Loucy (cell line): Measurements from ENCODE around the gene NDUFB10.

Experiments
- H2AFZ ChIP-seq: fragments of 200-600 bp; sonication (generic); 2 replicates; pipeline ENCODE4 v1.6.0; 2016; ENCODE audit warnings: antibody characterized with exemption, mild to moderate bottlenecking, low read length, moderate library complexity
- H3F3A ChIP-seq: fragments of 200-600 bp; 2 replicates; pipeline ENCODE4 v1.6.0; 2016; ENCODE audit warnings: antibody characterized with exemption, low read depth, mild to moderate bottlenecking
- H3K27me3 ChIP-seq: fragments of 200-600 bp; sonication (generic); 2 replicates; pipeline ENCODE4 v1.6.1; 2014; ENCODE audit warnings: low read length, mild to moderate bottlenecking; ENCODE audit not compliant: insufficient read depth, poor library complexity, severe bottlenecking
- H3K36me3 ChIP-seq: fragments of 200-600 bp; sonication (generic); 2 replicates; pipeline ENCODE4 v1.6.1; 2016; ENCODE audit warnings: low read length; ENCODE audit not compliant: insufficient read depth
- H3K4me1 ChIP-seq: fragments of 200-600 bp; sonication (generic); 2 replicates; pipeline ENCODE4 v1.5.1; 2014; ENCODE audit warnings: low read length, mild to moderate bottlenecking; ENCODE audit not compliant: insufficient read depth, poor library complexity, severe bottlenecking
- H3K4me2 ChIP-seq: fragments of 200-600 bp; sonication (generic); 2 replicates; pipeline ENCODE4 v1.6.0; 2014; ENCODE audit warnings: antibody characterized with exemption, low read length, low read depth, mild to moderate bottlenecking; ENCODE audit not compliant: poor library complexity, severe bottlenecking
- H3K4me3 ChIP-seq: fragments of 200-600 bp; sonication (generic); 2 replicates; pipeline ENCODE4 v1.5.1; 2014; ENCODE audit warnings: low read length, mild to moderate bottlenecking, mixed read lengths; ENCODE audit not compliant: poor library complexity, severe bottlenecking
- H3K79me2 ChIP-seq: fragments of 200-600 bp; sonication (generic); 2 replicates; pipeline ENCODE4 v1.6.1; 2014; ENCODE audit warnings: low read length; ENCODE audit not compliant: insufficient read depth
- H3K9ac ChIP-seq: fragments of 200-600 bp; sonication (generic); 2 replicates; pipeline ENCODE4 v1.6.0; 2014; ENCODE audit warnings: mild to moderate bottlenecking, low read depth, low read length, moderate library complexity; ENCODE audit not compliant: poor library complexity, severe bottlenecking
- H3K9me2 ChIP-seq: fragments of 200-600 bp; sonication (generic); replicated peaks from 2 replicates; pipeline ENCODE4 v1.6.1; 2016; ENCODE audit warnings: low read depth, low read length, mixed read lengths
- H3K9me3 ChIP-seq: fragments of 200-600 bp; sonication (generic); 2 replicates; pipeline ENCODE4 v1.6.1; 2014; ENCODE audit warnings: mild to moderate bottlenecking, antibody characterized with exemption, low read length, low read depth; ENCODE audit not compliant: insufficient read depth
- H4K20me1 ChIP-seq: fragments of 200-600 bp; sonication (generic); 2 replicates; pipeline ENCODE4 v1.6.0; 2014; ENCODE audit warnings: antibody characterized with exemption, low read length, mild to moderate bottlenecking; ENCODE audit not compliant: insufficient read depth, poor library complexity, severe bottlenecking
- CTCF ChIP-seq: fragments of 200-600 bp; sonication (generic); conservative IDR thresholded peaks from 2 replicates; pipeline ENCODE4 v1.5.1; 2014; ENCODE audit warnings: mild to moderate bottlenecking, antibody characterized with exemption, low read length
- EZH2phosphoT487 ChIP-seq: fragments of 200-600 bp; IDR thresholded peaks from 2 replicates; pipeline ENCODE4 v1.6.1; 2018; ENCODE audit warnings: antibody characterized with exemption, mild to moderate bottlenecking, moderate library complexity, borderline replicate concordance

Gene NDUFB10

DNA sequence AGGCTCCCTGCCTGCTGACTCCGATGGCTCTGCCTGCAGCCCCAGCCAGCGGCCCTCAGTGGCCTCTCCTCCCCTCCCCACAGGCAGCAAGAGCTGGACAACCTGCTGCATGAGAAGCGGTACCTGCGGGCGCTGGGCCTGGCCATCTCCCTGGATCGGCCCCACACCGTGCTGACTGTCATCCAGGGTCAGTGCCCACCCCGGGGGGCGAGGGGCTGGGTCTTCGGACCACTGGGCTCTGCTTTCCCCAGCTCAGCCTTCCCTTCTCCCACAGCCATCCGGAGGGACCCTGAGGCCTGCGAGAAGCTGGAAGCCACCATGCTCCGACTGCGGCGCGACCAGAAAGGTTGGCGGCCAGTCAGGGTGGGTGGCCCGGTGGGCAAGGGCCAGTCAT is 18.5 kb downstream of the NDUFB10 start:
- H3K9me2 ChIP-seq = no peaks in the 10 kb centered on the region
- H4K20me1 ChIP-seq = no peaks in the 10 kb centered on the region
- no peak overlapping the region for H2AFZ ChIP-seq
- no peak overlapping the region for H3K4me3 ChIP-seq
- no peaks in the 10 kb centered on the region for H3K27me3 ChIP-seq
- no peak overlapping the region for H3K4me2 ChIP-seq
- H3K79me2 ChIP-seq = peaks cover 10% of the 10 kb centered on the region; the same call in 1 of the 2 replicates
- no peak overlapping the region for H3K9ac ChIP-seq
- H3K4me1 ChIP-seq = no peaks in the 10 kb centered on the region
- H3K36me3 ChIP-seq = no peaks in the 10 kb centered on the region
- H3K9me3 ChIP-seq = no peaks in the 10 kb centered on the region
- TF ChIP-seq CTCF = no peak
- TF ChIP-seq EZH2phosphoT487 = no peak
- H3F3A ChIP-seq = no peaks in the 10 kb centered on the region

GRCh38 chr16:1978476-1979120 is 19.3 kb downstream of the NDUFB10 start:
- Histone ChIP-seq H2AFZ (no peak overlapping the region), H3K27me3 (no peaks in the 10 kb centered on the region), H3F3A (no peaks in the 10 kb centered on the region), H3K36me3 (no peaks in the 10 kb centered on the region), H4K20me1 (no peaks in the 10 kb centered on the region), H3K9me3 (no peaks in the 10 kb centered on the region), H3K9me2 (no peaks in the 10 kb centered on the region), H3K4me1 (no peaks in the 10 kb centered on the region), H3K79me2 (peaks cover 3% of the 10 kb centered on the region; the same call in 1 of the 2 replicates), H3K9ac (no peak overlapping the region), H3K4me3 (no peak overlapping the region), H3K4me2 (no peak overlapping the region)
- TF ChIP-seq EZH2phosphoT487 (no peak), CTCF (no peak)

DNA sequence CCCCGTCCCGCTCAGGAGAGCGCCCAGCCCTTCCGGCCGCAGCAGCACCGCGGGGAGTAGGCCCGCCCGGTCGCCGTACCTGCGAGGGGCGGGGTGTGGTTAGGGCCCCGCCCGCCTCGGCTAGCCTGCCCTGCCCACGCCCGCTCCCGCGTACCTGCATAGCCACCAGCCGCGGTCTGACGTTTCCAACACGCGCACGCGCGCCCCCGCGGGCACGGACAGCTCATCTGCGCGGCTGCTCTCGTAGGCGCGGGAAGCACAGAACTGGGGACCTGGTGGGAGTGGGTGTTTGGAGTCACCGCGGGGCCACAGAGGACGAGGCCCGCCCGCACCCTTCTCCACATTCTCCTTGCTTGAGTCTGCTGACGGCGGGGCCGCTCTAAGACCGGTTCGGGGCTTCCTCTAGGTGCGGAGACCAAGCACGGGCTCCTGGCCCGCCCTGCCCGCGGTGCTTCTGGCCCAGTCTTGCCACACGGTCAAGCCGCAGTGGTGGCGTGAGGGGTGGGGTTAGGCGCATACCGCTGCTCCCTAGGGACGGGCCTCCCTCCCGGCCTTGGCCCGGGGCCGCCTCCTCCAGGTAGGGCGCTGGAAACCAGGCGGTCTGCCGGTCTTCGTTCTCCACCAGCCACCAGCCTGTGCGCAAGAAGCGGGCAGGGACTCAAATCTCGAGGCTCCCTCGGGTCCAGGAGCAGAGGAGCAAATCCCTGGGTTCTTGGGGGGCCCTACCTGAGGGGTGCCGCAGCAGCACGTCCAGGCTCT is 20.1 kb downstream of the NDUFB10 start:
- Histone ChIP-seq H3K4me2 (no peak overlapping the region), H3K9me3 (no peaks in the 10 kb centered on the region), H2AFZ (no peak overlapping the region), H3K9me2 (no peaks in the 10 kb centered on the region), H3K27me3 (no peaks in the 10 kb centered on the region), H3F3A (no peaks in the 10 kb centered on the region), H3K4me3 (no peak overlapping the region), H4K20me1 (no peaks in the 10 kb centered on the region), H3K36me3 (no peaks in the 10 kb centered on the region), H3K4me1 (no peaks in the 10 kb centered on the region), H3K79me2 (peaks cover 2% of the 10 kb centered on the region; the same call in 1 of the 2 replicates), H3K9ac (no peak overlapping the region)
- TF ChIP-seq CTCF (no peak), EZH2phosphoT487 (no peak)
